Measurements from ENCODE around the gene NTRK2.

- TF ChIP-seq CTCF (IDR thresholded peaks at IDR 0.05) (no peak), EP300 (IDR thresholded peaks at IDR 0.05) (no peak)
Observed at GRCh38 chr9:85016384-85017006, 347.0 kb downstream of the NTRK2 start.

Measured in gastroesophageal sphincter (tissue), 3 donors.